Ascending aorta (tissue), 2 donors: Measurements from ENCODE around the gene SMG6. TPM values are rescaled to one million over a fixed set of nuclear protein-coding genes. Genes with fewer than 3 reads are reported as not detected.

Experiments
- DNase-seq, 2 donors: peaks; one replicate each; pipeline ENCODE4 v3.0.0-alpha.2; 2019; ENCODE audit warnings: low spot score in 2 of 2
- H3K27ac ChIP-seq, 2 donors: fragments of 200-600 bp; sonication (generic); one replicate each; pipeline ENCODE4 v1.5.1; 2016 to 2017; ENCODE audit warnings: mild to moderate bottlenecking in 1 of 2
- H3K27me3 ChIP-seq: fragments of 200-600 bp; sonication (generic); one replicate; pipeline ENCODE4 v1.5.1; 2017
- H3K36me3 ChIP-seq, 2 donors: fragments of 200-600 bp; sonication (generic); one replicate each; pipeline ENCODE4 v1.5.1; 2016
- H3K4me1 ChIP-seq, 2 donors: fragments of 200-600 bp; sonication (generic); one replicate each; pipeline ENCODE4 v1.5.1; 2016 to 2017; ENCODE audit warnings: mild to moderate bottlenecking in 1 of 2
- H3K4me3 ChIP-seq, 2 donors: fragments of 200-600 bp; sonication (generic); one replicate each; pipeline ENCODE4 v1.5.1; 2016 to 2017; ENCODE audit warnings: mild to moderate bottlenecking in 1 of 2
- H3K9me3 ChIP-seq, 2 donors: fragments of 200-600 bp; sonication (generic); one replicate each; pipeline ENCODE4 v1.5.1; 2016
- intact Hi-C: fragments of 100-400 bp; cut with DNase I; formaldehyde crosslinking; loops from one replicate; pipeline ENCODE4 v1.15.1; 2023
- total RNA-seq: library from RNA; depleted of rRNA; stranded (reverse); fragments of >200 nt; gene quantifications from one replicate; pipeline ENCODE4 v1.1.0, GENCODE V29; 2016
- TF ChIP-seq, protein P1 (sequence below), 3 experiments: fragments of 200-600 bp in 2 of 3; fragments of 450-650 bp in 1 of 3; sonication (generic) in 2 of 3; IDR thresholded peaks; one replicate each; pipeline ENCODE4 v1.5.1; 2016 to 2019; ENCODE audit warnings: antibody characterized with exemption in 3 of 3, mild to moderate bottlenecking in 1 of 3, moderate library complexity in 1 of 3

The SMG6 gene
- total RNA-seq, 1 donor from 2014 or later: 50.8 TPM

DNA sequence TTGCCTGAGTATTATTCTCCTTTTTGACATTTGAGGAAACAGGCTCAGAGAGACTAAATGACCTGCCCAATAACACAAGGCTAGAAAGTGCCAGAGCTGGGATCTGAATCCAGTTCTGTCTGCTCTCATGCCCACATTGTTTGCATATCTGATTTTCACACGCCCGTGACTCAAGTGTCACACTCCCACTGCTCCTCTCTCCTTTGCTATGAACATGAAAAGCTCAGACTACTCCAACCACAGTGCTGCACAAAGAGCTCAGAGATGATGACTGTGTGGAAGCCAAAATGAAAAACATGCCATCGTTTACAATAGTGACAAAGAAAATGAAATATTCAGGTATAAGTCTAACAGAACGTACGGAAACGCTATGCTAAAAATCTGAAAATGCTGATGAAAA is 107.9 kb downstream of the SMG6 start:
- H3K4me1 ChIP-seq: peaks cover 0 to 19% of the 10 kb centered on the region in 2 donors
- intact Hi-C loops: no loop called here
- H3K9me3 ChIP-seq: no peaks in the 10 kb centered on the region
- DNase-seq: no peak
- TF ChIP-seq, protein P1, sequence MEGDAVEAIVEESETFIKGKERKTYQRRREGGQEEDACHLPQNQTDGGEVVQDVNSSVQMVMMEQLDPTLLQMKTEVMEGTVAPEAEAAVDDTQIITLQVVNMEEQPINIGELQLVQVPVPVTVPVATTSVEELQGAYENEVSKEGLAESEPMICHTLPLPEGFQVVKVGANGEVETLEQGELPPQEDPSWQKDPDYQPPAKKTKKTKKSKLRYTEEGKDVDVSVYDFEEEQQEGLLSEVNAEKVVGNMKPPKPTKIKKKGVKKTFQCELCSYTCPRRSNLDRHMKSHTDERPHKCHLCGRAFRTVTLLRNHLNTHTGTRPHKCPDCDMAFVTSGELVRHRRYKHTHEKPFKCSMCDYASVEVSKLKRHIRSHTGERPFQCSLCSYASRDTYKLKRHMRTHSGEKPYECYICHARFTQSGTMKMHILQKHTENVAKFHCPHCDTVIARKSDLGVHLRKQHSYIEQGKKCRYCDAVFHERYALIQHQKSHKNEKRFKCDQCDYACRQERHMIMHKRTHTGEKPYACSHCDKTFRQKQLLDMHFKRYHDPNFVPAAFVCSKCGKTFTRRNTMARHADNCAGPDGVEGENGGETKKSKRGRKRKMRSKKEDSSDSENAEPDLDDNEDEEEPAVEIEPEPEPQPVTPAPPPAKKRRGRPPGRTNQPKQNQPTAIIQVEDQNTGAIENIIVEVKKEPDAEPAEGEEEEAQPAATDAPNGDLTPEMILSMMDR (IDR thresholded peaks at IDR 0.05): no peak
- no peaks in the 10 kb centered on the region for H3K27me3 ChIP-seq
- H3K4me3 ChIP-seq: no peak overlapping the region
- H3K36me3 ChIP-seq: no peaks in the 10 kb centered on the region
- no peak overlapping the region for H3K27ac ChIP-seq

DNA sequence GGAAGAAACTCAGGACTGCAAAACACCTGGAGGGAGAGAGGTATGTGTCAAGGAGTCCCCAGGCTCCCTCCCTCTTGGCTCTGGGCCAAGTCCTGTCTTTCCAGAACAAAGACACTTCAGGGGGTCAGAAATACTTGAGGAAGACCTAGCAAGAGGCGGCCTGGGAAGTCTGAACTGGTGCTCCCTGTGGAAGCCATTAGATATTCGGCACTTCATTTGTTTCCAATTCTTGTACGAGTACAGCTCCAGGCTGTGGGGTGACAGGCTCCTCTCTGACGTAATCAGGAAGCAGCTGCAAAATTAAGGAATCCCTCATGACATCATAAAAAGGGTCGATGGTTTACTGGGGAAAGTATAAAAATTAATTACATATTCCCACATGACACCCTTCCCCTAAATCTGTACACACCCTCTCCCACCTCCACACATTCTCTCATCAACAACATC is 108.7 kb downstream of the SMG6 start:
- Histone ChIP-seq H3K9me3 (no peaks in the 10 kb centered on the region), H3K27me3 (no peaks in the 10 kb centered on the region), H3K27ac (no peak overlapping the region), H3K4me3 (no peak overlapping the region), H3K36me3 (no peaks in the 10 kb centered on the region), H3K4me1 (peaks cover 0 to 26% of the 10 kb centered on the region in 2 donors)
- intact Hi-C loops: no loop called here
- DNase-seq: no peak
- TF ChIP-seq, protein P1 (IDR thresholded peaks at IDR 0.05): no peak

DNA sequence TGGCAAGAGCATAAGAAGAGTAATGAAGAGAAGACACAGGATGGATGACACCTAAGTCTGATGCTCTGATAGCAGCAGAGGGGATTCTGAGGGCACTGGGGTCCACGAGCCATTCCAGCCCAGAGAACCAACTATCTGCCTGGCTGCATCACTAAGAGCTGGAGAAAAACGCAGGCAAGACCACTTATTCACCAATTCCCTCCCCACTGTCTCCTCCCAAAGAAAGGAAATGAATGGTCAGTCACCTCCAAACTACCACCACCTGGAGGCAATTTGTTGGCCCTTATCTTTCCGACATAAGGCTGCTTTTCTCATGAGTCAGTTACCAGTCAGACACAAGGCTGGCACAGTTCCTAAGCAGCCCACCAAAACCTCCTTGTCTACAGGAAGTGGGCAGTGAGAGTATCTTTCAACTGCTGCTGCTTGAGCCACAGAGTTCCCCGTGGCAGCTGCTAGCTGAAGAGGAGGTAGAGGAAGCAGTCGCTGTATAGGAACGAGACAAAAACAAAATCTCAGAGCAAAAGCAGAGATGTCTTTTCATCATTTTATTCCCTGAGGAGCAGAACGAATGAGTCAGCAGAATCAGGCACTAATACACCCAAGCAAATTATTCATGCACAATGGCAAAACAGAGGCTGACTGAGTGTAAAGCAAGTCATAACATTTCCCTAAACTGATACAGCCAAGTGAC is 111.1 kb downstream of the SMG6 start:
- Histone ChIP-seq H3K4me3 (no peak overlapping the region), H3K27me3 (no peaks in the 10 kb centered on the region), H3K27ac (peak overlapping the region; percentile 23 to 47), H3K9me3 (no peaks in the 10 kb centered on the region), H3K4me1 (peaks cover 2 to 39% of the 10 kb centered on the region in 2 donors), H3K36me3 (peaks cover 0 to 2% of the 10 kb centered on the region in 2 donors)
- intact Hi-C loops: no loop called here
- TF ChIP-seq, protein P1 (IDR thresholded peaks at IDR 0.05): no peak
- DNase-seq: peak in 1 of 2 donors; percentile 69

DNA sequence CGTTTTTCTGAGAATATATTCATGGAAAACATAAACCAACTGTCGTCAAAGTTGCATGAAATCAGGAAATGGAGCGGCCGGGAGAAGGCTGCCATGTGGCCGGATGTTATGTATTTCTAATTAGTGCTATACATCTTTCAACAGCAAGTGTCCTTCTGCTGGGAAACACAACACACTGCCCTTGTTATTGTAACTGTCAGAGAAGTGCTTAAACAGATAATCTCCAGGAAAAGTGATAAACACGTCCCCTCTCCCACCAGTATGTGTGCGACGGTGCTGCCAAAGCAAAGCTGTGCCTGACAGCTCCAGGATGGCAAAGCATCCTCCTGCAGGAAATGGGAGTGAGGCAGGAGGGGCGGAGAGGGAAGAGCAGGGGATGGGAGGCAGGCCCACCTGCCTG is 111.8 kb downstream of the SMG6 start:
- Histone ChIP-seq H3K9me3 (no peaks in the 10 kb centered on the region), H3K27ac (peak overlapping the region; percentile 23 to 47)

DNA sequence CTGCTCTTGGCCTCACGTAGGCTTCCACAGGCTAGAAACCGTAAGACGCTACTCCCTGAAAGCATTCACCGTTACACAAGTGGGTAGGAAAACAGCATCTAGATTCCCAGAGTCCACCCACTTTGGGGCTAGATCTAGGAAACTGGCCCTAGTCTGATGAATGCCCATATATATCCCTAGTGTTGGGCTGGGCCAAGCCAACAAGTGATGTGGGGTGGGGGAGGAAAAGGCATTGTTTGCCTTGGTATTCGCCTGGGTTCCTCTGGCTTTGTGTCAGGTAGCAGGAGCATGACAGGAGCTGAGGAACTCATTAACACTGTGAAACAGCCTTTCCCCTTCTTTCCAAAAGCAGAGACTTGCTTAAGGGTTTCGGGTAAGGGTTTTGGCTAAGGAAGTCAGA is 112.4 kb downstream of the SMG6 start:
- H3K4me1 ChIP-seq: peaks cover 2 to 39% of the 10 kb centered on the region in 2 donors
- no peaks in the 10 kb centered on the region for H3K27me3 ChIP-seq
- DNase-seq: no peak
- H3K36me3 ChIP-seq: peaks cover 5 to 15% of the 10 kb centered on the region in 2 donors
- intact Hi-C loops: no loop called here
- H3K4me3 ChIP-seq: no peak overlapping the region
- H3K27ac ChIP-seq: peak overlapping the region in 1 of 2 donors; percentile 10
- H3K9me3 ChIP-seq: no peaks in the 10 kb centered on the region
- TF ChIP-seq, protein P1 (IDR thresholded peaks at IDR 0.05): no peak

More for the DNA sequence above, 111.8 kb downstream of the SMG6 start:
- H3K4me3 ChIP-seq: no peak overlapping the region
- no peak for DNase-seq
- H3K27me3 ChIP-seq: no peaks in the 10 kb centered on the region
- intact Hi-C loops: no loop called here
- peaks cover 2 to 39% of the 10 kb centered on the region in 2 donors for H3K4me1 ChIP-seq
- TF ChIP-seq, protein P1 (IDR thresholded peaks at IDR 0.05): no peak
- H3K36me3 ChIP-seq: peaks cover 0 to 9% of the 10 kb centered on the region in 2 donors
